HG02642 (cell line): ENCODE measurements around the gene VPREB1.
"Not testable (repeated sequence)": the region's sequence is repeated elsewhere in the genome, so short reads cannot be mapped to it uniquely, and the experiment has no call there.

Source experiments
- ATAC-seq: cut with Tn5 transposase; IDR thresholded peaks from one replicate; pipeline ENCODE4 v1.9.1; 2021; ENCODE audit warnings: mild to moderate bottlenecking; ENCODE audit not compliant: unreplicated experiment, poor library complexity

VPREB1 gene

DNA sequence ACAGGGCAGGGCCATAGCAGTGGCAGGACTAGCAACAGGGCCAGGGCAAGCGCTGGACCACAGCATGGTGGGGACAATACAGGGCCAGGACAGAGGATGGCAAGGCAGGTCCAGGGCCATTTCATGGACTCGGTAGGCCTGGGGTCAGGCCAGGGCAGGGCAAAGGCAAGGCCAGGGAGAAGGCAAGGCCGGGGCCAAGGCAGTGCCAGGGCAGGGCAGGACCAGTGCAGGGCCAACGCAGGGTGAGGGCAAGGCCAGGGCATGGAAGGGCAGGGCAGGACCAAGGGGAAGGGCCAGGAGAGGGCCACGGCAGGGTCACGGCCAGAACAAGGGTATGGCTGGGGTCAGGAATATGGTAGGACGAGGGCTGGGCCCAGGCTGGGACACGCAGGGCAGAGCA is 45.1 kb downstream of the VPREB1 start:
- not testable (repeated sequence) for ATAC-seq

DNA sequence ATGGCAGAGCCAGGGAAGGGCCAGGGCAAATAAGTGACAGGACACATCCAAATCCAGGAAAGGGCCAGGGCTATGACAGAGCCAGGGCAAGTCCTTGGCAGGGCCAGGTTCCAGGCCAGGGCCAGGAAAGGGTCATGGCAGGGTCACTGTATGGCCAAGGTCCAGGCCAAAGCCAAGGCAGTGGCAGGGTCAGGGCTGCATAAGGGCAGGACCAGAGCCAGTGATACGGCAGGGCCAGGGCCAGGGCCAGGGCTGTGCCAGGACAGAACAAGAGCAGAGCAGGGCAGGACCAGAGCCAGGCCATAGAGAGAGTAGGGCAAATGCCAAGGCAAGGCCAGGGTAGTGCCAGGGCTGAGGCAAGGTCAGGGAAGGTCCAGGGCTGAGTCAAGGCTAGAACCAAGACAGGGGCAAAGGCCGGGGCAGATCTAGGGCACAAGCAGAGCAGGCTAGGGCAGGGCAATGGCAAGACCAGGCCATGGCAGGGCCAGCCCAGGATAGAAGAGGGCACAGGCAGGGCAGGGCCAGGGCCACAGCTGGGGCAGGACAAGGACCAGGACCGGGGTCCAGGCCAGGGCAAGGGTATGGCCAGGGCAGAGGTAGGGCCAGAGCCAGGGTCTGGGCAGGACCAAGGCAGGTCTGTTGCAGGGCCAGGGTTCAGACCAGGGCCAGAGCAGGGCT is 46.7 kb downstream of the VPREB1 start:
- not testable (repeated sequence) for ATAC-seq

DNA sequence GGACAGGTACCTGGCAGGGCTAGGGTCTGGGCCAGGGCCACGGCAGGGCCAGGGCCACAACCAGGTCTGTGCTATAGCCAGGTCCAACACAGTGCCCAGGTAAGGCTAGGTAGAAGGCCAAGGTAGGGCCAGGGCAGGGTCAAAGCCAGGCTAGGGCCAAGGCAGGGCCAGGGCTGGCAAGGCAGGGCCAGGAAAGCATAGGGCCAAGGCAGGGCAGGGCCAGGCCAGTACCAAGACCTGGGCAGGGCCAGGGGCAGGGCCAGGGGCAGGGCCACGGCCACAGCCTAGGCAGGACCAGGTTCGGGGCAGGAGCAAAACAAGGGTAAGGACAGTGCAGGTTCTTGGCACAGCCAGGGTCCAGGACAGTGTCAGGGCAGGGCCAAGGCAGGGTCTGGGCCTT is 48.1 kb downstream of the VPREB1 start:
- ATAC-seq: not testable (repeated sequence)

DNA sequence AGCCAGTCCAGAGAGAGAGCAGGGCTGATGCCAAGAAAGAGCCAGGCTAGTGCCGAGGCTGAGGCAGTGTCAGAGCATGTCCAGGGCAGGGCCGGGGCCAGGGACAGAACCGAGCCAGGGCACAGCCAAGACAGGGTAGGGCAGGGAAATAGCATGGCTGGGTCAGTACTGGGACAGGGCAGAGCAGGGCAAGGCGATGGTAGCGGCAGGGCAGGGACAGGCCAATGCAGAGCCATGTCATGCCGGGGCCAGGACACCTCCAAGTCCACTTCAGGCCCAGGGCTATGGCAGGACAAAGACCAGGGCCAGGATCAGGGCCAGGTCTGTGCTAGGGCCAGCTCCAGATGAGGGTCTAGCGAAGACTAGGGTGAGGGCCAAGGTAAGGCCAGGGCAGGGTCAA is 48.9 kb downstream of the VPREB1 start:
- not testable (repeated sequence) for ATAC-seq

DNA sequence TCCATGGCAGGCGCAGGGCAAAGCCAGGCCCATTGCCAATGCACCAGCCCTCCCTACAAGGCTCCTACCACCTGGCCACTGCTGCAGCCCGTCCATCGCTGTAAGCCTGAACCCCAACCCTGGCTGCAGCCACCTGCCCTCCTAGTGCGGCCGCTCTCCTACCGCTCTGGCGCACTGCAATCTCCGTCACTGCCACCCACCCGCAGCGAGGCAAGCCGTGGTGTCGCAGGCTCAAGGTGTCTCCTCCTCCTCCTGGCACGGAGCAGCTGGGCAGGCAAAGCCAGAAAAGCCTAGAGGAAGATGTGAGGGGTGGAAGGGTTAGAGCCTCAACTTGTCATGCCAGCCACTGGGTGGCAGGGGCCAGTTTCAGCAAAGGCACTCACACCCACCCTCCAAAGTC is 50.1 kb downstream of the VPREB1 start:
- not testable (repeated sequence) for ATAC-seq
